ENCODE data around the gene MSL3B.

The MSL3B gene

GRCh38 chr2:233905945-233906344, 37.8 kb upstream of the MSL3B start:
- TF ChIP-seq SIN3A (IDR thresholded peaks at IDR 0.05; ENCODE audit: borderline replicate concordance, insufficient read depth, low read depth, low read length) (no peak), POLR2AphosphoS5 (IDR thresholded peaks at IDR 0.05; ENCODE audit: low read depth, low read length) (no peak), CTCF (IDR thresholded peaks at IDR 0.05) (no peak), TCF7L2 (IDR thresholded peaks at IDR 0.05; ENCODE audit: low read depth, low read length) (no peak), REST (IDR thresholded peaks at IDR 0.05; ENCODE audit: insufficient read depth in 1 of 2, low read depth in 2 of 2, low read length in 1 of 2) (no peak)
- in situ Hi-C loops (cut with HindIII; ENCODE audit: low pct_unique_long_range_greater_than_20kb, low sequenced_read_pairs), result no loop called here
- H3K9me3 ChIP-seq (ENCODE audit: control insufficient read depth, insufficient read depth, low read depth, low read length), result no peaks in the 10 kb centered on the region
- H3K4me3 ChIP-seq (ENCODE audit: low read depth in 2 of 2, low read length in 2 of 2), result no peak overlapping the region
- H3K36me3 ChIP-seq (ENCODE audit: control insufficient read depth, insufficient read depth, low read length), result no peaks in the 10 kb centered on the region
- intact Hi-C loops (cut with micrococcal nuclease; ENCODE audit: unreplicated experiment), result no loop called here
- DNase-seq (ENCODE audit: low read depth, low spot score) (no peak), ATAC-seq (no peak)
- no TSS peak for BruUV-seq (replicated peaks)
- no peaks in the 10 kb centered on the region for H3K4me1 ChIP-seq (ENCODE audit: control insufficient read depth, insufficient read depth, low read length)
- no peaks in the 10 kb centered on the region for H3K27me3 ChIP-seq (ENCODE audit: control insufficient read depth, insufficient read depth, low read length)
- CTCF ChIA-PET, result no interaction called here
- POLR2A ChIA-PET, result no interaction called here
- H3K27ac ChIP-seq (ENCODE audit: low read length), result no peak overlapping the region

- ATAC-seq (no peak), DNase-seq (ENCODE audit: low read depth, low spot score) (no peak)
- TF ChIP-seq POLR2AphosphoS5 (IDR thresholded peaks at IDR 0.05; ENCODE audit: low read depth, low read length) (no peak), REST (IDR thresholded peaks at IDR 0.05; ENCODE audit: insufficient read depth in 1 of 2, low read depth in 2 of 2, low read length in 1 of 2) (no peak), CTCF (IDR thresholded peaks at IDR 0.05) (no peak), SIN3A (IDR thresholded peaks at IDR 0.05; ENCODE audit: borderline replicate concordance, insufficient read depth, low read depth, low read length) (no peak), TCF7L2 (IDR thresholded peaks at IDR 0.05; ENCODE audit: low read depth, low read length) (no peak)
- BruUV-seq (replicated peaks), result no TSS peak
- Histone ChIP-seq H3K27ac (ENCODE audit: low read length) (no peak overlapping the region), H3K27me3 (ENCODE audit: control insufficient read depth, insufficient read depth, low read length) (no peaks in the 10 kb centered on the region), H3K36me3 (ENCODE audit: control insufficient read depth, insufficient read depth, low read length) (no peaks in the 10 kb centered on the region), H3K4me1 (ENCODE audit: control insufficient read depth, insufficient read depth, low read length) (no peaks in the 10 kb centered on the region), H3K4me3 (ENCODE audit: low read depth in 2 of 2, low read length in 2 of 2) (no peak overlapping the region), H3K9me3 (ENCODE audit: control insufficient read depth, insufficient read depth, low read depth, low read length) (no peaks in the 10 kb centered on the region)
- POLR2A ChIA-PET, result no interaction called here
- in situ Hi-C loops (cut with HindIII; ENCODE audit: low pct_unique_long_range_greater_than_20kb, low sequenced_read_pairs), result no loop called here
- CTCF ChIA-PET, result no interaction called here
- intact Hi-C loops (cut with micrococcal nuclease; ENCODE audit: unreplicated experiment), result no loop called here
Measured at GRCh38 chr2:233901884-233902283, 33.7 kb upstream of the MSL3B start.
